H9 (cell line): ENCODE data around the gene APBB2. TPM values are rescaled to one million over a fixed set of nuclear protein-coding genes. Genes with fewer than 3 reads are reported as not detected.

Experiments
- DNase-seq: peaks from one replicate; pipeline ENCODE4 v3.0.0-alpha.2; 2017
- H2AFZ ChIP-seq: one replicate; pipeline ENCODE4 v1.6.1; 2013; ENCODE audit warnings: mild to moderate bottlenecking, low read length, control low read depth, moderate library complexity
- H2AK5ac ChIP-seq: 2 replicates; pipeline ENCODE4 v1.6.1; 2013; ENCODE audit warnings: low read length, control low read depth, mixed read lengths; ENCODE audit not compliant: insufficient read length
- H2BK120ac ChIP-seq: one replicate; pipeline ENCODE4 v1.6.1; 2013; ENCODE audit warnings: low read depth, mild to moderate bottlenecking, low read length, control low read depth, inconsistent platforms; ENCODE audit not compliant: poor library complexity, severe bottlenecking
- H2BK12ac ChIP-seq: 2 replicates; pipeline ENCODE4 v1.6.1; 2013; ENCODE audit warnings: low read length, control low read depth, mixed read lengths, low read depth; ENCODE audit not compliant: insufficient read length
- H2BK15ac ChIP-seq: 2 replicates; pipeline ENCODE4 v1.6.1; 2013; ENCODE audit warnings: low read depth, low read length, control low read depth
- H2BK20ac ChIP-seq: one replicate; pipeline ENCODE4 v1.6.1; 2013; ENCODE audit warnings: low read depth, mild to moderate bottlenecking, low read length, control low read depth, inconsistent platforms; ENCODE audit not compliant: poor library complexity, severe bottlenecking
- H2BK5ac ChIP-seq: 2 replicates; pipeline ENCODE4 v1.6.1; 2013; ENCODE audit warnings: low read length, control low read depth, mixed read lengths; ENCODE audit not compliant: insufficient read length
- H3K14ac ChIP-seq: 2 replicates; pipeline ENCODE4 v1.6.1; 2013; ENCODE audit warnings: low read length, control low read depth; ENCODE audit not compliant: insufficient read depth
- H3K18ac ChIP-seq: 2 replicates; pipeline ENCODE4 v1.6.1; 2013; ENCODE audit warnings: low read depth, mild to moderate bottlenecking, mixed read lengths, low read length, control low read depth; ENCODE audit not compliant: insufficient read length
- H3K23ac ChIP-seq: 2 replicates; pipeline ENCODE4 v1.6.1; 2013; ENCODE audit warnings: low read length, control low read depth, mixed read lengths, low read depth; ENCODE audit not compliant: insufficient read length
- H3K23me2 ChIP-seq: 2 replicates; pipeline ENCODE4 v1.6.1; 2013; ENCODE audit warnings: low read depth, mild to moderate bottlenecking, mixed read lengths, low read length, control low read depth; ENCODE audit not compliant: insufficient read length, poor library complexity, severe bottlenecking
- H3K27ac ChIP-seq: 2 replicates; pipeline ENCODE4 v1.5.1; 2013; ENCODE audit warnings: low read length, control low read depth, mixed read lengths, low read depth; ENCODE audit not compliant: insufficient read length
- H3K27me3 ChIP-seq: 2 replicates; pipeline ENCODE4 v1.6.1; 2013; ENCODE audit warnings: low read length, control low read depth, inconsistent platforms; ENCODE audit not compliant: insufficient read depth
- H3K4ac ChIP-seq: 2 replicates; pipeline ENCODE4 v1.6.1; 2013; ENCODE audit warnings: low read depth, mild to moderate bottlenecking, control low read depth, inconsistent platforms, low read length, moderate library complexity
- H3K4me1 ChIP-seq: 2 replicates; pipeline ENCODE4 v1.6.1; 2013; ENCODE audit warnings: low read length, control low read depth, inconsistent platforms; ENCODE audit not compliant: insufficient read depth
- H3K4me2 ChIP-seq: 2 replicates; pipeline ENCODE4 v1.6.1; 2013; ENCODE audit warnings: low read length, control low read depth, mixed read lengths; ENCODE audit not compliant: insufficient read length, insufficient read depth
- H3K56ac ChIP-seq: 2 replicates; pipeline ENCODE4 v1.6.1; 2013; ENCODE audit warnings: low read depth, mild to moderate bottlenecking, mixed read lengths, low read length, control low read depth; ENCODE audit not compliant: insufficient read length
- H3K79me1 ChIP-seq: 2 replicates; pipeline ENCODE4 v1.6.1; 2013; ENCODE audit warnings: low read depth, mild to moderate bottlenecking, moderate library complexity, low read length, control low read depth, inconsistent platforms; ENCODE audit not compliant: insufficient read depth, poor library complexity, severe bottlenecking
- H3K79me2 ChIP-seq: 2 replicates; pipeline ENCODE4 v1.6.1; 2013; ENCODE audit warnings: low read length, control low read depth, inconsistent platforms; ENCODE audit not compliant: insufficient read depth
- H3K9ac ChIP-seq: 2 replicates; pipeline ENCODE4 v1.6.1; 2013; ENCODE audit warnings: low read length, control low read depth, mixed read lengths; ENCODE audit not compliant: insufficient read length; ENCODE audit errors: extremely low read depth
- H3K9me3 ChIP-seq: one replicate; pipeline ENCODE4 v1.6.1; 2013; ENCODE audit warnings: low read depth, low read length, inconsistent platforms; ENCODE audit not compliant: control insufficient read depth
- H3T11ph ChIP-seq: one replicate; pipeline ENCODE4 v1.6.1; 2013; ENCODE audit warnings: mild to moderate bottlenecking, low read length, control low read depth, inconsistent platforms
- H4K20me1 ChIP-seq: one replicate; pipeline ENCODE4 v1.6.1; 2013; ENCODE audit not compliant: control insufficient read depth, insufficient read length, insufficient read depth
- H4K5ac ChIP-seq: 2 replicates; pipeline ENCODE4 v1.6.1; 2013; ENCODE audit warnings: low read depth, mild to moderate bottlenecking, mixed read lengths, low read length, control low read depth; ENCODE audit not compliant: insufficient read length
- H4K8ac ChIP-seq: replicated peaks from 2 replicates; pipeline ENCODE4 v1.6.1; 2013; ENCODE audit warnings: low read length, control low read depth, mixed read lengths, low read depth; ENCODE audit not compliant: insufficient read length
- H4K91ac ChIP-seq: 2 replicates; pipeline ENCODE4 v1.6.1; 2013; ENCODE audit warnings: low read depth, mild to moderate bottlenecking, moderate library complexity, mixed read lengths, low read length, control low read depth; ENCODE audit not compliant: insufficient read length
- H3K27ac Mint-ChIP-seq, 3 experiments: 2 replicates in 2 of 3; 3 replicates in 1 of 3; pipeline ENCODE4 v1.8.0; 2020 to 2021; ENCODE audit warnings: mixed read lengths in 3 of 3, mild to moderate bottlenecking in 1 of 3, moderate library complexity in 1 of 3
- H3K27me3 Mint-ChIP-seq: 2 replicates; pipeline ENCODE4 v1.8.0; 2021; ENCODE audit warnings: low read depth, mild to moderate bottlenecking, moderate library complexity, mixed read lengths
- H3K36me3 Mint-ChIP-seq, 3 experiments: 2 replicates in 2 of 3; 3 replicates in 1 of 3; pipeline ENCODE4 v1.8.0; 2020 to 2021; ENCODE audit warnings: low read depth in 3 of 3, mixed read lengths in 3 of 3; ENCODE audit not compliant: insufficient read depth in 1 of 3
- H3K4me1 Mint-ChIP-seq, 2 experiments: 2 replicates each; pipeline ENCODE4 v1.8.0; 2020; ENCODE audit warnings: mixed read lengths in 2 of 2
- H3K4me3 Mint-ChIP-seq, 2 experiments: 2 replicates in 1 of 2; 3 replicates in 1 of 2; pipeline ENCODE4 v1.8.0; 2020 to 2021; ENCODE audit warnings: mild to moderate bottlenecking in 2 of 2, mixed read lengths in 2 of 2, moderate library complexity in 1 of 2
- H3K9me3 Mint-ChIP-seq, 2 experiments: 2 replicates in 1 of 2; 3 replicates in 1 of 2; pipeline ENCODE4 v1.8.0; 2020; ENCODE audit warnings: mild to moderate bottlenecking in 2 of 2, mixed read lengths in 2 of 2, moderate library complexity in 1 of 2
- WGBS: extraction: QIAGEN DNeasy Blood & Tissue Kit; methylation state at CpG from one replicate; pipeline ENCODE4 v1.1.7; 2013; ENCODE audit warnings: missing lambda C conversion rate, low lambda C conversion rate, mixed read lengths; ENCODE audit not compliant: insufficient read length; ENCODE audit errors: extremely low coverage; 5-methylcytosine and 5-hydroxymethylcytosine counted together
- total RNA-seq: library from RNA; stranded (reverse); gene quantifications from 2 replicates; pipeline ENCODE4 v1.2.1, GENCODE V29; 2021
- TF ChIP-seq, protein P1 (sequence below): fragments of 200-600 bp; sonication (generic); conservative IDR thresholded peaks from 3 replicates; pipeline ENCODE4 v1.8.0; 2021; ENCODE audit warnings: antibody characterized with exemption, mild to moderate bottlenecking

The APBB2 gene
- total RNA-seq, 1 experiment from 2014 or later: 39.6 TPM

DNA sequence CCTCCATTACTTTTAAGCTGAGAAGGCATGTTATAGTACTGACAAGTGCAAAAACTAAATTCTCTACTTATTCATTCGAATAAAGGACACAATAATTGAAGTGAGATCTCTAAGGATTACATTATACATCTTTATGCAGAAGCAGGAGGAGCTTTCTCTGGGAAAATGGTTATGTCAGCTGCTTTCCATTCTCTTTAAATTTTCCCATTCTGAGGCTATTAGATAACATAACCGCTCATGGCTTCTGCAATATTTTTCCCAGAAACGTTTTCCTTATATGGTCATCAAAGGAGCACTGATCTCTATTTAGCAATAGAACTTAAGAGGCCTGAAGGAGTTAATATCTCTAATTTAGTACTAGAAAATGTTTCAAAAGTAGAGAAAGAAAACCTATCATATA, 243.0 kb downstream of the APBB2 start:
- H2AK5ac ChIP-seq: no peak overlapping the region
- H3K79me1 ChIP-seq: no peaks in the 10 kb centered on the region
- no peaks in the 10 kb centered on the region for H3K4me1 Mint-ChIP-seq
- DNase-seq: no peak
- no peaks in the 10 kb centered on the region for H3K27me3 Mint-ChIP-seq
- no peak overlapping the region for H3K27ac Mint-ChIP-seq
- no peaks in the 10 kb centered on the region for H3K9me3 Mint-ChIP-seq
- WGBS: no CpG with 5 or more reads among the region's 3 CpGs
- TF ChIP-seq, protein P1, sequence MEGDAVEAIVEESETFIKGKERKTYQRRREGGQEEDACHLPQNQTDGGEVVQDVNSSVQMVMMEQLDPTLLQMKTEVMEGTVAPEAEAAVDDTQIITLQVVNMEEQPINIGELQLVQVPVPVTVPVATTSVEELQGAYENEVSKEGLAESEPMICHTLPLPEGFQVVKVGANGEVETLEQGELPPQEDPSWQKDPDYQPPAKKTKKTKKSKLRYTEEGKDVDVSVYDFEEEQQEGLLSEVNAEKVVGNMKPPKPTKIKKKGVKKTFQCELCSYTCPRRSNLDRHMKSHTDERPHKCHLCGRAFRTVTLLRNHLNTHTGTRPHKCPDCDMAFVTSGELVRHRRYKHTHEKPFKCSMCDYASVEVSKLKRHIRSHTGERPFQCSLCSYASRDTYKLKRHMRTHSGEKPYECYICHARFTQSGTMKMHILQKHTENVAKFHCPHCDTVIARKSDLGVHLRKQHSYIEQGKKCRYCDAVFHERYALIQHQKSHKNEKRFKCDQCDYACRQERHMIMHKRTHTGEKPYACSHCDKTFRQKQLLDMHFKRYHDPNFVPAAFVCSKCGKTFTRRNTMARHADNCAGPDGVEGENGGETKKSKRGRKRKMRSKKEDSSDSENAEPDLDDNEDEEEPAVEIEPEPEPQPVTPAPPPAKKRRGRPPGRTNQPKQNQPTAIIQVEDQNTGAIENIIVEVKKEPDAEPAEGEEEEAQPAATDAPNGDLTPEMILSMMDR: no peak
- H4K8ac ChIP-seq: no peak overlapping the region
- no peaks in the 10 kb centered on the region for H3K27me3 ChIP-seq
- no peaks in the 10 kb centered on the region for H3K9me3 ChIP-seq
- no peak overlapping the region for H3K9ac ChIP-seq
- H3K14ac ChIP-seq: no peak overlapping the region
- no peak overlapping the region for H3K4ac ChIP-seq
- no peak overlapping the region for H2BK120ac ChIP-seq
- no peak overlapping the region for H3K56ac ChIP-seq
- H3K18ac ChIP-seq: no peak overlapping the region
- H2BK12ac ChIP-seq: no peak overlapping the region
- H3K4me1 ChIP-seq: no peaks in the 10 kb centered on the region
- H4K91ac ChIP-seq: no peak overlapping the region
- H2BK5ac ChIP-seq: no peak overlapping the region
- no peak overlapping the region for H3T11ph ChIP-seq
- H3K23ac ChIP-seq: no peak overlapping the region
- H3K79me2 ChIP-seq: no peaks in the 10 kb centered on the region
- no peak overlapping the region for H3K4me3 Mint-ChIP-seq
- no peak overlapping the region for H2BK15ac ChIP-seq
- H4K20me1 ChIP-seq: no peaks in the 10 kb centered on the region
- no peak overlapping the region for H3K4me2 ChIP-seq
- no peak overlapping the region for H4K5ac ChIP-seq
- no peak overlapping the region for H2BK20ac ChIP-seq
- no peak overlapping the region for H3K27ac ChIP-seq
- no peak overlapping the region for H2AFZ ChIP-seq
- no peaks in the 10 kb centered on the region for H3K23me2 ChIP-seq
- H3K36me3 Mint-ChIP-seq: no peaks in the 10 kb centered on the region; a peak in 1 of 7 replicates
